HPDE6-E6E7 (cell line): ENCODE data around the gene PON3.

Source experiments
- DNase-seq: peaks from one replicate; pipeline ENCODE4 v3.0.0; 2011; ENCODE audit warnings: missing footprints; ENCODE audit errors: extremely low spot score

Gene PON3

GRCh38 chr7:95342029-95342428 lies 54.1 kb downstream of the PON3 start:
- DNase-seq: no peak

DNA sequence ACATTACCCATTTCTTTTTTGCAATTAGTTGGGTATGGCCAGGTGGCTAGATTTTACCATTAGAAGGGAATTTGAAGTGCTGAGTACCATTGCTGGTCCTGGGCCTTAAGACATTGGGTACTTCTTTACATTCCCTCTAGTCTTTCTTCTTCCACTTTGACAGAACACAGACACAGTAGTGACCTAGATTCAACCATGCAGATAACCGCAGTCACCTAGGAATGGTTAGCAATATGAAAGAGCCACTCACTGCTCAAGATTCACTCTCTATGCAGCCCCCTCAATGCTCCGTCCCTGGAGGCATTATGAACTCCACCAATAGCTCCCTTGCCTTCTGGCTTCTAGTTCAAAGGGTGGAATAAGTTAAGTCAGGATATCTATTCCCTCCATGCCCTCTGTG lies 55.7 kb downstream of the PON3 start:
- no peak for DNase-seq

GRCh38 chr7:95338832-95339231 lies 57.3 kb downstream of the PON3 start:
- no peak for DNase-seq

DNA sequence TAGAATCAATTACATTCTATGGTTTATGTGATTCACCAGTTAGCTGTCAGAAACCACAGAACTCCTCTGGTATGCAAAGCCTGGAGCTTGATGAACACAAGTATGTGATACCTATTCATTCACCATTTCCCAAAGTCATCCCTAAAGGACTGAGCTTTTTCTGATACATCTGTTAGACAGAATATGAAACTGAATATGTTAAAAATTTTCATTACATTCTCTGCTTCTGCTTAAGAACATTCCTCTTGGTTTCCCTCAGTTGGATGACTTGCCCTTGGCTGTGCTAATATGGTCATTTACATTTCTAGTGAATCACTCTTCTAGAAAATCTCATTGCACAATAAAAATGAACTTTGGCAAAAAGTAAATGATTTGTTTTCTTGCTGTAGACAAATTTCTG lies 61.1 kb downstream of the PON3 start:
- DNase-seq: peak; percentile 8

- DNase-seq: no peak
These were observed 61.7 kb downstream of the PON3 start for GRCh38 chr7:95334447-95334846.

DNA sequence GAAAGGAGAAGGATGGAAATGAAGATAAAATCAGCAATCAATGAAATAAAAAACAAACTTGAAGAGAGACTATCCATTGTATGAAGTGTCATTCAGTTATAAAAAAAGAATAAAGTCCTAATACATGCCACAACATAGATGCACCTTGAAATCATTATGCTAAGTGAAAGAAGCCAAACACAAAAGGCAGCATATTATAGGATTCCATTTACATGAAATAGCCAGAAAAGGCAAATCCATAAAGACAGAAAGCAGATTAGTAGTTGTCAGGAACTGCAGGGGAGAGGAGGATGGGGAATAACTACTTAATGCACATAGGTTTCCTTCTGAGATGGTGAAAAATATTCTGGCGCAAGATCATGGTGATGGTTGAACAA lies 65.2 kb downstream of the PON3 start:
- no peak for DNase-seq

- no peak for DNase-seq
These were observed 65.8 kb downstream of the PON3 start for GRCh38 chr7:95330204-95330960.

GRCh38 chr7:95327356-95327755 lies 68.8 kb downstream of the PON3 start:
- no peak for DNase-seq

DNA sequence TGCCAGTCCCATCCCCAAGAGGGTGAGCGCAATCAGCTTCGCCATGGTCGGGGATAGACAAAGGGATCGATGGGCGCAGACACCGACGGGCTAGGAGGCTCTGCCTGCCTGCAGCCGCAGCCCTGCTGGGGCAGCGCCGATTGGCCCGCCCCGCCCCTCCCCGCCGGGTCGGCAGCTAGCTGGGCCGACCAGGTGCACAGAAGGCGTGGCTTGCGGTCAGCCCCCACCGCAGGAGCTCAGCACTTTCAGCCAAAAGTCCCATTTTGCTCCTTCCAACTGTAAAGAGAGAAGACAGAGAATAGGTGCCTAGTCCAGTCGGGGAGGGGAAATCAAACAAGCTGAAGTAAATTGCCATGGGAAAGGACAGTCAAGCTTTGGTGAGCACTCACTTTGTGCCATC lies 71.7 kb downstream of the PON3 start, which contains the start of gene PON1:
TSS of gene PON1 (minus strand) at position 102 of the 400 bp plus-strand sequence. CDS start at position 45, 57 bp downstream.
- DNase-seq: no peak

DNA sequence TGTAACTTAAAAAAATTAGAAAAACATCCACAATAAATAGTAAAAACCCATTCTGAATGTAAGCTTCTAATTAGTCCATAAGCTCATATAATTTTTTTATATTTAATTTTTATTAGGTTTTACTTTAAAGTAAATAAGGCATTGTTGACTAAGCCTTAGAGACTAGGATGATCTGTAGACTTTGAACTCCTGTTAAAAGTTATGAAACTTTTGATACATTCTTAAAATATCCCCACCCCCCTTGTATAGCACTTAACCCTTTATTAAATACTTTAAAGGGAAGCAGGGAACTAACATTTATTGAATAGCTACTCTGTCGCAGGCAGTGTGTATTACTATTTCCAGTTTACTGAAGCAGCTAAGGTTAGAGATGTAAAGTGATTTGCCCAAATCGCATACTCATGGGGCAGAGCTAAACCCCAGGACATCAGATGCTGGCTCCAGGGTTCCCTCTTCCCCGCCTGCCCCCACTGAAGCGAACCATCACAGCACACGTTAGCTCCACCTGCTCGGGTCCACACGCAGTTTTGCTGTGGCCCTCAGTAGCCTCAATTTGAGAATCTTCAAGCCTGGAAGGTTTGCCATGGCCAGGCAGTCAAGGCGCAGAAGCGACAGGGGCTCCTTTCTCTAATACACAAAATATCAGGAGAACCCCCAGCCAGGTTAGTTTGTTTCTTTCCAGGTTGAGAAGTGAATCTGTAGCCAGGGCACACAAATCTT lies 72.6 kb downstream of the PON3 start:
- DNase-seq: no peak

DNA sequence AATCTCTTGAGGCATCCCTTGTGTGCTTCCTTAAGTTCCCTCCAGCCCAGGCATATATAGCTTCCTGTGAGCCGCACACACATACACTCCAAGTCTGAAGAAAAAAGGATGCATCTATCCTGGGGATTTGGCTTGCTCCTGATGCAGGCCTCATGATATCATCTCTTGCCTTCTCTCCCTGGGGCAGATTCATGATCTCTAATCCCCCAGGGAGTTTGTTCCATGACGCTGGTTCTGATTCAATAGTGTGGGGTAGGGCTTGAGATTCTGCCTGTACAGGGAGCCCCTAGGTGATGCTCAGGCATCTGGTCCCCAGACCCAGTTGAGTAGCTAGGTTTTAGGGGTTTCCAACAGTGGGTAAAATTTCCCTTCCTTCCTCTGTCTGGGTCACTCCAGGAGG lies 73.3 kb downstream of the PON3 start:
- DNase-seq: no peak

GRCh38 chr7:95322396-95322795 lies 73.8 kb downstream of the PON3 start:
- no peak for DNase-seq

GRCh38 chr7:95321720-95322119 lies 74.5 kb downstream of the PON3 start:
- DNase-seq: no peak

GRCh38 chr7:95320651-95321050 lies 75.5 kb downstream of the PON3 start:
- no peak for DNase-seq

GRCh38 chr7:95319570-95319969 lies 76.6 kb downstream of the PON3 start:
- no peak for DNase-seq

DNA sequence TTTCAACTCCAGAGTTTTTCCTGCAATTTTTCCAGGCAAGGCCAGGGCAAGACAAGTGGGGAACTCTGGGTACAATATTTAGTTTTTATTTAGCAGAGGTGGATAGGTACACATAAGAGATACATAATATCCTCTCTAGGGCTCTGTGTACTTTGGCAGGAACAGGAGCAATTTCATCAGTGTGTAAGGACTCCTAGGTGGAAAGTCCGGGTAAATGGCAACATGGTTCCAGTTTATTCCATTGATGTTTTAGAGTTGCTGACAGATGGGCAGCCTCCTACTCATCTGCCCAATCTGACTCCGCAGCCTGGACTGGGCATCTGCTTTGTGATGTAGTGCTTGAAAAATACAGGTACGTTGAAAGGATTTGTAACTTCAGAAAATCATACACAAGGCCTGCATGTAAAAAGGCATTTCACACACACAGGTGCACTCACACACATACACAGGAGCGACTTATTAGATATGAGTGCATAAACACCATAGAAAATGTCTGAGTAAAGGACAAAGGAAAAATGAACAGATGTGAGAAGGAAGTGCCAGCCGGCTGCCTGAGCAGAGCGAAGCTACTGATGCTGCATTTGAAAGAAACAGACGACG lies 77.6 kb downstream of the PON3 start:
- no peak for DNase-seq

GRCh38 chr7:95317966-95318365 lies 78.2 kb downstream of the PON3 start:
- DNase-seq: no peak

- DNase-seq: no peak
These were observed 78.6 kb downstream of the PON3 start for GRCh38 chr7:95317546-95317945.

DNA sequence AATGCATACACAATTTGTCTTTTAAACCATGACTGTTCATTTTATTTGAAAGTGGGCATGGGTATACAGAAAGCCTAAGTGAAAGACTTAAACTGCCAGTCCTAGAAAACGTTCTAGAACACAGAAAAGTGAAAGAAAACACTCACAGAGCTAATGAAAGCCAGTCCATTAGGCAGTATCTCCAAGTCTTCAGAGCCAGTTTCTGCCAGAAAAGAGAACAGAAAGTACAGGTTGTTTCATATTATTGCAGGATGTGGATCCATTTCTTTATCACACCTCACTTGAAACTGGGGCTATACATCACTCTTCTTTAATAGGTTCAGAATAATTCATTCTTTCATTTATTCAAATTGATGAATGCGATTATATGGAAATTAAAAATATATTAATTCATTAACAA lies 79.6 kb downstream of the PON3 start:
- no peak for DNase-seq

- DNase-seq: no peak
These were observed 83.6 kb downstream of the PON3 start for GRCh38 chr7:95312561-95312960.

DNA sequence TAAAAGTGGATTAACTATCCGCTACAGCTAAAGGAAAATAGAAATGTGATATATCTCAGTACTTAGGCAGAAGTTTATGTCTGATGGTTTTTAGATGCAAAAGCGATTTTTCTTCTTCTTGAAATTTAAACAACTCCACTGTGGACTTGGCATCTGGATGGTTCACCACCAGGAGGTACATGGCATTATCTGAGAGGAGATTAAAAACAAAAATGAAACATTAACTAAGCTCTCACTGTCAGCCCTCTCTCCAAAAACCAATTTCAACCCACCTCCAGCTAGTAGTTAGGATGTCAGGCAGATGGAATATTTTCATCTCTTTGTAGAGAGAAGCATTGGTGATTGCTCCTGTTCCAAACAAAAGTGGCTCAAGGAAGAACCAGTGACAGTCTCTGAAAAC lies 84.8 kb downstream of the PON3 start:
- DNase-seq: no peak

DNA sequence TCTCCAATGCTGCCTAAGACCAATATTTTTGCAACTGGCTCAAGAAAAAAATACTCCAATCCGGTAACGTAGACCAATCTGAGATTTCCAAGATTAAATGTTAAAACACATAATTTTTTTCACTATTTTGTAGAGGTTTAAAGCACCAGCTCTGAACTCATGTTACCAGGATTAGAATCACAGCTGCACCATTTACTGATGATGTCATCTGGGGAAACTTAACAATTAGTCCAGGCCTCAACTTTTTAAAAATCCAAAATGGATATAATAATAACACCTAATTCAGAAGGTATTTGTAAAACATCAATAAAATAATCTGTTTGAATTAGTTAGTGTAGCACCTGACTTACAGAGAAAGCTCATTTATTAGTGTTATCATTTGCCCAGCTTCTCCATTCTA lies 86.2 kb downstream of the PON3 start:
- DNase-seq: no peak
